ENCODE measurements around the gene THNSL1.

Gene THNSL1

DNA sequence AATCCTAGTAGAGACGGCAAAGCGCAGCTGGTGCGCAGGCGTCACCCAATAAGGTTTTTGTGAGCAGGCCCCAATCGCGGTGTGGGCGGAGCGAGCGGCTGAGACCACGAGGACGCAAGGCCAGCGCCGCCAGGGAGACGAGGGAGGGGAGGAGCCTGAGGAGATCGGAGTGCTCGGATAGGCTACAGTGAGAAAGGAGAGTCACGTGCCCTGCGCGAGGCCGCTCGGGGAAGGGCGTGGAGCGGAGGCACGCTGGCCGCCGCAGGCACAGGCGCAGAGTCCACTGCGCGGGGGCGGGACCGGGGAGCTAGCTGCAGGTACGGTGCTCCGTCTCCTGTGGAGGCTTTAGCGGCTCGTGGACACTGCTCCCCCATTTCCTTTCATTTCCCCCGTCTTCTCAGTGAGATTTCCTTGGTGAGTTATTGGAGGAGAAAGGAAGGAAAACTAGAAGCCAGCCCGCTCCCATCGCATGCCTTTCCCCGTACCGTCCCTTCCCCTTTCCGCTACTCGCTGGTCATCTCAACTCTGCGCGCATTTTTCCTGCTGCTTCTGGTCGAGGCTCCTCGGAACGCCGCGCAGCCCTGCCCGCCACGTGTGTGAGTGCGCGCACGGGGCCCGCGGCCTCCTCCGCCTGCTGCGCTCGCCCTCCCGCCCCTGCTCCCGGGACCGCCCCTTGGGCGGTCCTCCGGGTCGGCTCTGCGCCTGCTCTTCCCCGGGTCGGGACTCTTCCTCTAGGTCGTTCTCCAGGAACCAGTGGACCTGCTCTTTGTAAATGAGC, at the start of gene THNSL1 (continued):
- no peak for TF ChIP-seq ZNF138 (tag by site-specific recombination; IDR thresholded peaks at IDR 0.05; ENCODE audit: borderline replicate concordance)
- TF ChIP-seq ZIC2 (tag by site-specific recombination; IDR thresholded peaks at IDR 0.05) = peak; percentile 61
- TF ChIP-seq, protein P1, sequence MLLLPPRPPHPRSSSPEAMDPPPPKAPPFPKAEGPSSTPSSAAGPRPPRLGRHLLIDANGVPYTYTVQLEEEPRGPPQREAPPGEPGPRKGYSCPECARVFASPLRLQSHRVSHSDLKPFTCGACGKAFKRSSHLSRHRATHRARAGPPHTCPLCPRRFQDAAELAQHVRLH (tag by site-specific recombination; IDR thresholded peaks at IDR 0.05) = no peak
- TF ChIP-seq ZNF624 (tag by site-specific recombination; IDR thresholded peaks at IDR 0.05) = no peak
- no peak for TF ChIP-seq TCF7L2 (IDR thresholded peaks at IDR 0.05; ENCODE audit: borderline replicate concordance, low read depth, low read length)
- TF ChIP-seq, protein P2, sequence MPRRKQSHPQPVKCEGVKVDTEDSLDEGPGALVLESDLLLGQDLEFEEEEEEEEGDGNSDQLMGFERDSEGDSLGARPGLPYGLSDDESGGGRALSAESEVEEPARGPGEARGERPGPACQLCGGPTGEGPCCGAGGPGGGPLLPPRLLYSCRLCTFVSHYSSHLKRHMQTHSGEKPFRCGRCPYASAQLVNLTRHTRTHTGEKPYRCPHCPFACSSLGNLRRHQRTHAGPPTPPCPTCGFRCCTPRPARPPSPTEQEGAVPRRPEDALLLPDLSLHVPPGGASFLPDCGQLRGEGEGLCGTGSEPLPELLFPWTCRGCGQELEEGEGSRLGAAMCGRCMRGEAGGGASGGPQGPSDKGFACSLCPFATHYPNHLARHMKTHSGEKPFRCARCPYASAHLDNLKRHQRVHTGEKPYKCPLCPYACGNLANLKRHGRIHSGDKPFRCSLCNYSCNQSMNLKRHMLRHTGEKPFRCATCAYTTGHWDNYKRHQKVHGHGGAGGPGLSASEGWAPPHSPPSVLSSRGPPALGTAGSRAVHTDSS (tag by site-specific recombination; IDR thresholded peaks at IDR 0.05) = no peak
- TF ChIP-seq ZNF623 (tag by site-specific recombination; IDR thresholded peaks at IDR 0.05) = 0 out of 2 replicates have a peak, but pooled peaks have one; percentile 27
- TF ChIP-seq ZNF571 (tag by site-specific recombination; IDR thresholded peaks at IDR 0.05) = no peak
- TF ChIP-seq, protein P3, sequence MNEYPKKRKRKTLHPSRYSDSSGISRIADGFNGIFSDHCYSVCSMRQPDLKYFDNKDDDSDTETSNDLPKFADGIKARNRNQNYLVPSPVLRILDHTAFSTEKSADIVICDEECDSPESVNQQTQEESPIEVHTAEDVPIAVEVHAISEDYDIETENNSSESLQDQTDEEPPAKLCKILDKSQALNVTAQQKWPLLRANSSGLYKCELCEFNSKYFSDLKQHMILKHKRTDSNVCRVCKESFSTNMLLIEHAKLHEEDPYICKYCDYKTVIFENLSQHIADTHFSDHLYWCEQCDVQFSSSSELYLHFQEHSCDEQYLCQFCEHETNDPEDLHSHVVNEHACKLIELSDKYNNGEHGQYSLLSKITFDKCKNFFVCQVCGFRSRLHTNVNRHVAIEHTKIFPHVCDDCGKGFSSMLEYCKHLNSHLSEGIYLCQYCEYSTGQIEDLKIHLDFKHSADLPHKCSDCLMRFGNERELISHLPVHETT (tag by site-specific recombination; IDR thresholded peaks at IDR 0.05) = peak; percentile 81; the same call in 1 of the 2 replicates
- TF ChIP-seq, protein P4, sequence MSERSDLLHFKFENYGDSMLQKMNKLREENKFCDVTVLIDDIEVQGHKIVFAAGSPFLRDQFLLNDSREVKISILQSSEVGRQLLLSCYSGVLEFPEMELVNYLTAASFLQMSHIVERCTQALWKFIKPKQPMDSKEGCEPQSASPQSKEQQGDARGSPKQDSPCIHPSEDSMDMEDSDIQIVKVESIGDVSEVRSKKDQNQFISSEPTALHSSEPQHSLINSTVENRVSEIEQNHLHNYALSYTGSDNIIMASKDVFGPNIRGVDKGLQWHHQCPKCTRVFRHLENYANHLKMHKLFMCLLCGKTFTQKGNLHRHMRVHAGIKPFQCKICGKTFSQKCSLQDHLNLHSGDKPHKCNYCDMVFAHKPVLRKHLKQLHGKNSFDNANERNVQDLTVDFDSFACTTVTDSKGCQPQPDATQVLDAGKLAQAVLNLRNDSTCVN (tag by site-specific recombination; optimal IDR thresholded peaks at IDR 0.05) = peak; percentile 98
- TF ChIP-seq ZNF561 (tag by site-specific recombination; IDR thresholded peaks at IDR 0.05; ENCODE audit: borderline replicate concordance) = peak; percentile 89
- TF ChIP-seq ZNF302 (tag by site-specific recombination; IDR thresholded peaks at IDR 0.05; ENCODE audit: low read depth) = no peak
- no peak; the same call in 1 of the 2 replicates for TF ChIP-seq ZNF76 (tag by site-specific recombination; IDR thresholded peaks at IDR 0.05; ENCODE audit: borderline replicate concordance, low read depth)
- TF ChIP-seq, protein P5, sequence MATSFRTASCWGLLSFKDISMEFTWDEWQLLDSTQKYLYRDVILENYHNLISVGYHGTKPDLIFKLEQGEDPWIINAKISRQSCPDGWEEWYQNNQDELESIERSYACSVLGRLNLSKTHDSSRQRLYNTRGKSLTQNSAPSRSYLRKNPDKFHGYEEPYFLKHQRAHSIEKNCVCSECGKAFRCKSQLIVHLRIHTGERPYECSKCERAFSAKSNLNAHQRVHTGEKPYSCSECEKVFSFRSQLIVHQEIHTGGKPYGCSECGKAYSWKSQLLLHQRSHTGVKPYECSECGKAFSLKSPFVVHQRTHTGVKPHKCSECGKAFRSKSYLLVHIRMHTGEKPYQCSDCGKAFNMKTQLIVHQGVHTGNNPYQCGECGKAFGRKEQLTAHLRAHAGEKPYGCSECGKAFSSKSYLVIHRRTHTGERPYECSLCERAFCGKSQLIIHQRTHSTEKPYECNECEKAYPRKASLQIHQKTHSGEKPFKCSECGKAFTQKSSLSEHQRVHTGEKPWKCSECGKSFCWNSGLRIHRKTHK (tag by site-specific recombination; IDR thresholded peaks at IDR 0.05) = no peak
- 0 out of 2 replicates have a peak, but pooled peaks have one; percentile 40 for TF ChIP-seq MYNN (tag by site-specific recombination; IDR thresholded peaks at IDR 0.05; ENCODE audit: borderline replicate concordance)
- 0 out of 2 replicates have a peak, but pooled peaks have one; percentile 28 for TF ChIP-seq KLF7 (tag by site-specific recombination; IDR thresholded peaks at IDR 0.05; ENCODE audit: borderline replicate concordance)
- TF ChIP-seq, protein P6, sequence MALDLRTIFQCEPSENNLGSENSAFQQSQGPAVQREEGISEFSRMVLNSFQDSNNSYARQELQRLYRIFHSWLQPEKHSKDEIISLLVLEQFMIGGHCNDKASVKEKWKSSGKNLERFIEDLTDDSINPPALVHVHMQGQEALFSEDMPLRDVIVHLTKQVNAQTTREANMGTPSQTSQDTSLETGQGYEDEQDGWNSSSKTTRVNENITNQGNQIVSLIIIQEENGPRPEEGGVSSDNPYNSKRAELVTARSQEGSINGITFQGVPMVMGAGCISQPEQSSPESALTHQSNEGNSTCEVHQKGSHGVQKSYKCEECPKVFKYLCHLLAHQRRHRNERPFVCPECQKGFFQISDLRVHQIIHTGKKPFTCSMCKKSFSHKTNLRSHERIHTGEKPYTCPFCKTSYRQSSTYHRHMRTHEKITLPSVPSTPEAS (tag by site-specific recombination; IDR thresholded peaks at IDR 0.05) = no peak
- TF ChIP-seq ZNF747 (tag by site-specific recombination; IDR thresholded peaks at IDR 0.05) = no peak
- TF ChIP-seq ZNF549 (tag by site-specific recombination; IDR thresholded peaks at IDR 0.05) = no peak
- TF ChIP-seq, protein P7, sequence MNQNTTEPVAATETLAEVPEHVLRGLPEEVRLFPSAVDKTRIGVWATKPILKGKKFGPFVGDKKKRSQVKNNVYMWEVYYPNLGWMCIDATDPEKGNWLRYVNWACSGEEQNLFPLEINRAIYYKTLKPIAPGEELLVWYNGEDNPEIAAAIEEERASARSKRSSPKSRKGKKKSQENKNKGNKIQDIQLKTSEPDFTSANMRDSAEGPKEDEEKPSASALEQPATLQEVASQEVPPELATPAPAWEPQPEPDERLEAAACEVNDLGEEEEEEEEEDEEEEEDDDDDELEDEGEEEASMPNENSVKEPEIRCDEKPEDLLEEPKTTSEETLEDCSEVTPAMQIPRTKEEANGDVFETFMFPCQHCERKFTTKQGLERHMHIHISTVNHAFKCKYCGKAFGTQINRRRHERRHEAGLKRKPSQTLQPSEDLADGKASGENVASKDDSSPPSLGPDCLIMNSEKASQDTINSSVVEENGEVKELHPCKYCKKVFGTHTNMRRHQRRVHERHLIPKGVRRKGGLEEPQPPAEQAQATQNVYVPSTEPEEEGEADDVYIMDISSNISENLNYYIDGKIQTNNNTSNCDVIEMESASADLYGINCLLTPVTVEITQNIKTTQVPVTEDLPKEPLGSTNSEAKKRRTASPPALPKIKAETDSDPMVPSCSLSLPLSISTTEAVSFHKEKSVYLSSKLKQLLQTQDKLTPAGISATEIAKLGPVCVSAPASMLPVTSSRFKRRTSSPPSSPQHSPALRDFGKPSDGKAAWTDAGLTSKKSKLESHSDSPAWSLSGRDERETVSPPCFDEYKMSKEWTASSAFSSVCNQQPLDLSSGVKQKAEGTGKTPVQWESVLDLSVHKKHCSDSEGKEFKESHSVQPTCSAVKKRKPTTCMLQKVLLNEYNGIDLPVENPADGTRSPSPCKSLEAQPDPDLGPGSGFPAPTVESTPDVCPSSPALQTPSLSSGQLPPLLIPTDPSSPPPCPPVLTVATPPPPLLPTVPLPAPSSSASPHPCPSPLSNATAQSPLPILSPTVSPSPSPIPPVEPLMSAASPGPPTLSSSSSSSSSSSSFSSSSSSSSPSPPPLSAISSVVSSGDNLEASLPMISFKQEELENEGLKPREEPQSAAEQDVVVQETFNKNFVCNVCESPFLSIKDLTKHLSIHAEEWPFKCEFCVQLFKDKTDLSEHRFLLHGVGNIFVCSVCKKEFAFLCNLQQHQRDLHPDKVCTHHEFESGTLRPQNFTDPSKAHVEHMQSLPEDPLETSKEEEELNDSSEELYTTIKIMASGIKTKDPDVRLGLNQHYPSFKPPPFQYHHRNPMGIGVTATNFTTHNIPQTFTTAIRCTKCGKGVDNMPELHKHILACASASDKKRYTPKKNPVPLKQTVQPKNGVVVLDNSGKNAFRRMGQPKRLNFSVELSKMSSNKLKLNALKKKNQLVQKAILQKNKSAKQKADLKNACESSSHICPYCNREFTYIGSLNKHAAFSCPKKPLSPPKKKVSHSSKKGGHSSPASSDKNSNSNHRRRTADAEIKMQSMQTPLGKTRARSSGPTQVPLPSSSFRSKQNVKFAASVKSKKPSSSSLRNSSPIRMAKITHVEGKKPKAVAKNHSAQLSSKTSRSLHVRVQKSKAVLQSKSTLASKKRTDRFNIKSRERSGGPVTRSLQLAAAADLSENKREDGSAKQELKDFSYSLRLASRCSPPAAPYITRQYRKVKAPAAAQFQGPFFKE (tag by site-specific recombination; IDR thresholded peaks at IDR 0.05; ENCODE audit: borderline replicate concordance) = no peak
- TF ChIP-seq, protein P8, sequence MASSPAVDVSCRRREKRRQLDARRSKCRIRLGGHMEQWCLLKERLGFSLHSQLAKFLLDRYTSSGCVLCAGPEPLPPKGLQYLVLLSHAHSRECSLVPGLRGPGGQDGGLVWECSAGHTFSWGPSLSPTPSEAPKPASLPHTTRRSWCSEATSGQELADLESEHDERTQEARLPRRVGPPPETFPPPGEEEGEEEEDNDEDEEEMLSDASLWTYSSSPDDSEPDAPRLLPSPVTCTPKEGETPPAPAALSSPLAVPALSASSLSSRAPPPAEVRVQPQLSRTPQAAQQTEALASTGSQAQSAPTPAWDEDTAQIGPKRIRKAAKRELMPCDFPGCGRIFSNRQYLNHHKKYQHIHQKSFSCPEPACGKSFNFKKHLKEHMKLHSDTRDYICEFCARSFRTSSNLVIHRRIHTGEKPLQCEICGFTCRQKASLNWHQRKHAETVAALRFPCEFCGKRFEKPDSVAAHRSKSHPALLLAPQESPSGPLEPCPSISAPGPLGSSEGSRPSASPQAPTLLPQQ (tag by site-specific recombination; IDR thresholded peaks at IDR 0.05) = peak; percentile 98
- no peak for TF ChIP-seq ZNF830 (tag by site-specific recombination; IDR thresholded peaks at IDR 0.05; ENCODE audit: low read depth)
- TF ChIP-seq ZNF2 (tag by site-specific recombination; IDR thresholded peaks at IDR 0.05) = peak; percentile 78
